Peyer's patch (tissue), 4 donors: ENCODE results near the gene MELK. TPM values are rescaled to one million over a fixed set of nuclear protein-coding genes. Genes with fewer than 3 reads are reported as not detected.

Source experiments
- DNase-seq, 3 donors: peaks; one replicate each; pipeline ENCODE4 v3.0.0-alpha.2; 2017 to 2019
- H3K27ac ChIP-seq, 4 donors: fragments of 200-600 bp; sonication (generic); one replicate each; pipeline ENCODE4 v1.5.1; 2016 to 2019
- H3K27me3 ChIP-seq, 2 donors: fragments of 200-600 bp; sonication (generic); one replicate each; pipeline ENCODE4 v1.5.1; 2019
- H3K36me3 ChIP-seq, 3 donors: fragments of 200-600 bp; sonication (generic); one replicate each; pipeline ENCODE4 v1.5.1; 2016 to 2019
- H3K4me1 ChIP-seq, 4 donors: fragments of 200-600 bp; sonication (generic); one replicate each; pipeline ENCODE4 v1.5.1; 2016 to 2019
- H3K4me3 ChIP-seq, 4 donors: fragments of 200-600 bp; sonication (generic); 1 replicate in 3 of 4; 2 replicates in 1 of 4; pipeline ENCODE4 v1.5.1; 2016 to 2019; ENCODE audit warnings: mild to moderate bottlenecking in 1 of 4
- H3K9me3 ChIP-seq, 4 donors: fragments of 200-600 bp; sonication (generic); one replicate each; pipeline ENCODE4 v1.5.1; 2016 to 2019; ENCODE audit warnings: mild to moderate bottlenecking in 1 of 4
- CTCF ChIP-seq, 6 experiments: fragments of 450-650 bp in 4 of 6; fragments of 200-600 bp in 2 of 6; sonication (generic) in 1 of 6; IDR thresholded peaks; one replicate each; pipeline ENCODE4 v1.5.1; 2017 to 2019; ENCODE audit warnings: antibody characterized with exemption in 6 of 6, mild to moderate bottlenecking in 3 of 6, moderate library complexity in 1 of 6
- POLR2A ChIP-seq, 2 donors: fragments of 450-650 bp; IDR thresholded peaks; one replicate each; pipeline ENCODE4 v1.5.1; 2017; ENCODE audit warnings: antibody characterized with exemption in 2 of 2, mild to moderate bottlenecking in 2 of 2, moderate library complexity in 2 of 2
- total RNA-seq, 4 donors: library from RNA; depleted of rRNA; stranded (reverse); fragments of >200 nt; gene quantifications; one replicate each; pipeline ENCODE4 v1.1.0, GENCODE V29; 2016

Gene MELK
- total RNA-seq, 4 donors from 2014 or later = 1.2 to 4.5 (median 3.2) TPM

DNA sequence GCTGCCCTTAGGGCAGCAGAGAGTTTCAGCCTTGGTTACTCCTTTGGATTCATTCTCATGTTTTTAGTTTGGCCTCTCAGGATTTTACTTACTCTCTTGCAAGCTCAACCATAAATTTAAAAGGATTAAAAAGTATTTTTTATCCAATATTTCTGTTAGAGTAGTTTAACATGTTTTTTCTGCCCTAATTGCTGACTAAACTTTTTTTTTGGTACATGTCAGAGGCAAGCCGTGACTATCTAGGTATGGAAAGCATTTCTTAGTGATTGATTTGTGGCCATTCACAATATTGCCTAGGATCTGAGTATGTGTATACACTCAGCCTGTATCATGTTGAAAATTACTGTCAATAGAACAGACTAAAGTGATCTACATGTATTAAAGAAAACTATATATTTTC, 92.1 kb downstream of the MELK start:
- DNase-seq = no peak
- no peaks in the 10 kb centered on the region for H3K27me3 ChIP-seq
- TF ChIP-seq POLR2A (IDR thresholded peaks at IDR 0.05) (no peak), CTCF (IDR thresholded peaks at IDR 0.05) (no peak)
- H3K36me3 ChIP-seq = no peaks in the 10 kb centered on the region
- no peak overlapping the region for H3K27ac ChIP-seq
- no peaks in the 10 kb centered on the region for H3K4me1 ChIP-seq
- no peak overlapping the region for H3K4me3 ChIP-seq
- H3K9me3 ChIP-seq = no peaks in the 10 kb centered on the region

GRCh38 chr9:36665387-36665786, 92.7 kb downstream of the MELK start:
- no peak for DNase-seq
- no peak overlapping the region for H3K4me3 ChIP-seq
- H3K4me1 ChIP-seq = no peaks in the 10 kb centered on the region
- no peaks in the 10 kb centered on the region for H3K36me3 ChIP-seq
- H3K9me3 ChIP-seq = no peaks in the 10 kb centered on the region
- TF ChIP-seq POLR2A (IDR thresholded peaks at IDR 0.05) (no peak), CTCF (IDR thresholded peaks at IDR 0.05) (no peak)
- no peaks in the 10 kb centered on the region for H3K27me3 ChIP-seq
- no peak overlapping the region for H3K27ac ChIP-seq

- Histone ChIP-seq H3K27ac (no peak overlapping the region), H3K36me3 (no peaks in the 10 kb centered on the region), H3K27me3 (no peaks in the 10 kb centered on the region), H3K4me1 (no peaks in the 10 kb centered on the region), H3K9me3 (no peaks in the 10 kb centered on the region), H3K4me3 (no peak overlapping the region)
- DNase-seq = no peak
- TF ChIP-seq CTCF (IDR thresholded peaks at IDR 0.05) (no peak), POLR2A (IDR thresholded peaks at IDR 0.05) (no peak)
Observed at GRCh38 chr9:36665921-36666431, 93.3 kb downstream of the MELK start.

- H3K27ac ChIP-seq = no peak overlapping the region
- H3K9me3 ChIP-seq = no peaks in the 10 kb centered on the region
- H3K36me3 ChIP-seq = no peaks in the 10 kb centered on the region
- DNase-seq = no peak
- no peak for TF ChIP-seq CTCF (IDR thresholded peaks at IDR 0.05)
- TF ChIP-seq POLR2A (IDR thresholded peaks at IDR 0.05) = no peak
- no peaks in the 10 kb centered on the region for H3K27me3 ChIP-seq
- H3K4me3 ChIP-seq = no peak overlapping the region
- H3K4me1 ChIP-seq = no peaks in the 10 kb centered on the region
Observed at GRCh38 chr9:36671561-36671960, 98.9 kb downstream of the MELK start.

DNA sequence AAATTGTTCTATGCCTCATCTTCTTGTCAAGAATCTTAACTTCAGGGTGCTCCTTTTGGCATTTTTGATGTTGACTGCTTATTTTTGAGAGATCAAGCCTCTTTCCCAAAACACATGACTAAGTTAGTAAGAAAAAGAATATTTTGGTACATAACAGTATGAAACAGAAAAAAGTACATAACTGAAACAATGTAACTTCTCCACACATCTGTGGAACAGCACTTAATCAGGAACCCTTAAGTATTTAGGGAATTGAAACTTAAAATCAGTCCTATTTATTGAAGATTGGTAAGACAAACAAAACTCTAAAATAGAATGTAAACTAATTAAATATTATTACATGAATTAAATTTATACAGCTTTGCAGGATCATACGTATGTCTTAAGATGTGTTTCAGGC, 103.4 kb downstream of the MELK start:
- Histone ChIP-seq H3K36me3 (no peaks in the 10 kb centered on the region), H3K27ac (no peak overlapping the region), H3K27me3 (no peaks in the 10 kb centered on the region), H3K9me3 (no peaks in the 10 kb centered on the region), H3K4me3 (no peak overlapping the region), H3K4me1 (no peaks in the 10 kb centered on the region)
- TF ChIP-seq CTCF (IDR thresholded peaks at IDR 0.05) (no peak), POLR2A (IDR thresholded peaks at IDR 0.05) (no peak)
- no peak for DNase-seq
